ENCODE data around the gene KIAA0232.
"Not testable (repeated sequence)": the region's sequence is repeated elsewhere in the genome, so short reads cannot be mapped to it uniquely, and the experiment has no call there.

The KIAA0232 gene

GRCh38 chr4:6905516-6906445 is 123.3 kb downstream of the KIAA0232 start:
- DNase-seq, result no peak

GRCh38 chr4:6906486-6906885 is 124.0 kb downstream of the KIAA0232 start:
- not testable (repeated sequence) for DNase-seq

GRCh38 chr4:6907658-6908191 is 125.2 kb downstream of the KIAA0232 start:
- DNase-seq, result peak; percentile 81

- no peak for DNase-seq
These were observed 126.0 kb downstream of the KIAA0232 start for GRCh38 chr4:6908432-6909112.

GRCh38 chr4:6909113-6909969 is 126.8 kb downstream of the KIAA0232 start, which contains the start of gene TBC1D14:
TBC1D14 (plus strand) TSS chr4:6909826; CDS start chr4:6923390, 13,564 bp downstream.
- DNase-seq, result peak; percentile 95

GRCh38 chr4:6909970-6910339 is 127.4 kb downstream of the KIAA0232 start:
- DNase-seq, result peak; percentile 52

- peak; percentile 67 for DNase-seq
These were observed 127.9 kb downstream of the KIAA0232 start for GRCh38 chr4:6910340-6910959.

GRCh38 chr4:6910960-6911874 is 128.7 kb downstream of the KIAA0232 start:
- DNase-seq, result no peak

GRCh38 chr4:6911917-6912316 is 129.4 kb downstream of the KIAA0232 start:
- DNase-seq, result not testable (repeated sequence)

GRCh38 chr4:6912441-6912840 is 129.9 kb downstream of the KIAA0232 start:
- no peak for DNase-seq

GRCh38 chr4:6913350-6913905 is 130.9 kb downstream of the KIAA0232 start:
- DNase-seq, result no peak

- DNase-seq, result no peak
These were observed 131.9 kb downstream of the KIAA0232 start for GRCh38 chr4:6914448-6914847.

- DNase-seq, result no peak
These were observed 132.8 kb downstream of the KIAA0232 start for GRCh38 chr4:6915041-6916005.

- no peak for DNase-seq
These were observed 133.6 kb downstream of the KIAA0232 start for GRCh38 chr4:6916069-6916586.

GRCh38 chr4:6916587-6917460 is 134.3 kb downstream of the KIAA0232 start:
- no peak for DNase-seq

- no peak for DNase-seq
These were observed 135.1 kb downstream of the KIAA0232 start for GRCh38 chr4:6917461-6918271.

GRCh38 chr4:6918338-6918737 is 135.8 kb downstream of the KIAA0232 start:
- DNase-seq, result no peak
